Hepatocyte (in vitro differentiated cells): ENCODE measurements around the gene C19orf67.

ENCODE experiments used
- EZH2 ChIP-seq: fragments of 200-600 bp; sonication (generic); IDR thresholded peaks from 2 replicates; pipeline ENCODE4 v1.6.1; 2016; ENCODE audit warnings: antibody characterized with exemption, mild to moderate bottlenecking, borderline replicate concordance
- TF ChIP-seq, protein P1 (sequence below): fragments of 200-600 bp; sonication (generic); IDR thresholded peaks from 2 replicates; pipeline ENCODE4 v1.5.1; 2016; ENCODE audit warnings: antibody characterized with exemption, mild to moderate bottlenecking; ENCODE audit not compliant: poor library complexity

DNA sequence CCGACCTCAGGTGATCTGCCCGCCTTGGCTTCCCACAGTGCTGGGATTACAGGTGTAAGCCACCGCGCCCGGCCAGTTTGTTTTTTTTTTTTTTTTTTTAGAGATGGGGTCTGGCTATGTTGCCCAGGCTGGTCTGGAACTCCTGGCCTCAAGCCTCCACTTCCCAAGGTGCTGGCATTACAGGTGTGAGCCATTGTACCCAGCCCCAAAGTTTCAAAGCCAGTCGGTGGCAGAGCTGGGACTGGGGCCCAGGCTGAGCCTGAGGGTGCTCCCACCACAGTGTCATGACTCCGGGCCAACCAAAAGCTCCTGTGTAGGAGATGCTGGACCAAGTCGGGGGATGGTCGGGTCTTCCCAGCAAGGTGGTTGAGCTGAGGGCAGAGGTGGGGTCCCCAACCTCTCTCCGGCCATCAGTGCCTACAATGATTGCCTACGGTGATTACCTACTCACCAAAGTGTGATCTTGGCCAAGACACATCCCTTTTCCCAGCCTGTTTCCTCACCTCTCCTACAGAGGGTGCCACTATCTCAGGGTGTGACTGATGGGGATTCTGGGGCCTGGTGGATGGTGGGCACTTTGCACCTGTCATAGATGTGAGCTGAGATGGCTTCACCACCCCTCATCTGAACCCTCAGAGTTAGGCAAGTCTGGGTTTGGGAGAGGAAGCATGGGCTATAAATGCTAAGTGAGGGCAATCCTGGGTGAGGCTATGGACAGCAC is 10.8 kb upstream of the C19orf67 start:
- TF ChIP-seq, protein P1, sequence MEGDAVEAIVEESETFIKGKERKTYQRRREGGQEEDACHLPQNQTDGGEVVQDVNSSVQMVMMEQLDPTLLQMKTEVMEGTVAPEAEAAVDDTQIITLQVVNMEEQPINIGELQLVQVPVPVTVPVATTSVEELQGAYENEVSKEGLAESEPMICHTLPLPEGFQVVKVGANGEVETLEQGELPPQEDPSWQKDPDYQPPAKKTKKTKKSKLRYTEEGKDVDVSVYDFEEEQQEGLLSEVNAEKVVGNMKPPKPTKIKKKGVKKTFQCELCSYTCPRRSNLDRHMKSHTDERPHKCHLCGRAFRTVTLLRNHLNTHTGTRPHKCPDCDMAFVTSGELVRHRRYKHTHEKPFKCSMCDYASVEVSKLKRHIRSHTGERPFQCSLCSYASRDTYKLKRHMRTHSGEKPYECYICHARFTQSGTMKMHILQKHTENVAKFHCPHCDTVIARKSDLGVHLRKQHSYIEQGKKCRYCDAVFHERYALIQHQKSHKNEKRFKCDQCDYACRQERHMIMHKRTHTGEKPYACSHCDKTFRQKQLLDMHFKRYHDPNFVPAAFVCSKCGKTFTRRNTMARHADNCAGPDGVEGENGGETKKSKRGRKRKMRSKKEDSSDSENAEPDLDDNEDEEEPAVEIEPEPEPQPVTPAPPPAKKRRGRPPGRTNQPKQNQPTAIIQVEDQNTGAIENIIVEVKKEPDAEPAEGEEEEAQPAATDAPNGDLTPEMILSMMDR, result no peak
- no peak for TF ChIP-seq EZH2
